Activated naive CD8-positive, alpha-beta T cell treated with anti-CD3 and anti-CD28 coated beads for 36 hours (primary cell): ENCODE data around the gene DIRAS1. TPM values are rescaled to one million over a fixed set of nuclear protein-coding genes. Genes with fewer than 3 reads are reported as not detected.
"Not testable (repeated sequence)": the region's sequence is repeated elsewhere in the genome, so short reads cannot be mapped to it uniquely, and the experiment has no call there.

Experiments used
- DNase-seq: peaks from one replicate; pipeline ENCODE4 v3.0.0; 2021
- H3K27ac Mint-ChIP-seq: one replicate; pipeline ENCODE4 v1.8.0; 2022; ENCODE audit warnings: mild to moderate bottlenecking, moderate library complexity, mixed read lengths
- H3K27me3 Mint-ChIP-seq: one replicate; pipeline ENCODE4 v1.8.0; 2022; ENCODE audit warnings: mild to moderate bottlenecking, mixed read lengths
- H3K36me3 Mint-ChIP-seq: one replicate; pipeline ENCODE4 v1.8.0; 2021; ENCODE audit warnings: mild to moderate bottlenecking, mixed read lengths
- H3K4me1 Mint-ChIP-seq: one replicate; pipeline ENCODE4 v1.8.0; 2021; ENCODE audit warnings: mixed read lengths
- H3K4me3 Mint-ChIP-seq: one replicate; pipeline ENCODE4 v1.8.0; 2022; ENCODE audit warnings: mild to moderate bottlenecking, moderate library complexity, mixed read lengths
- H3K9me3 Mint-ChIP-seq: one replicate; pipeline ENCODE4 v1.8.0; 2022; ENCODE audit warnings: mixed read lengths
- total RNA-seq, 2 experiments: library from RNA; stranded (reverse); gene quantifications; one replicate each; pipeline ENCODE4 v1.2.3, GENCODE V29; 2021

DIRAS1 gene
- total RNA-seq, 2 experiments from 2014 or later = 0.16 TPM; not detected in 1

GRCh38 chr19:2686360-2686759 is 34.8 kb downstream of the DIRAS1 start:
- H3K36me3 Mint-ChIP-seq = no peaks in the 10 kb centered on the region
- no peak overlapping the region for H3K4me3 Mint-ChIP-seq
- H3K27ac Mint-ChIP-seq = no peak overlapping the region

GRCh38 chr19:2685204-2685704 is 35.9 kb downstream of the DIRAS1 start:
- no peaks in the 10 kb centered on the region for H3K36me3 Mint-ChIP-seq
- no peak overlapping the region for H3K27ac Mint-ChIP-seq
- no peak for DNase-seq
- no peak overlapping the region for H3K4me3 Mint-ChIP-seq
- no peaks in the 10 kb centered on the region for H3K4me1 Mint-ChIP-seq
- no peaks in the 10 kb centered on the region for H3K27me3 Mint-ChIP-seq
- H3K9me3 Mint-ChIP-seq = no peaks in the 10 kb centered on the region

More at GRCh38 chr19:2686360-2686759, 34.8 kb downstream of the DIRAS1 start:
- H3K9me3 Mint-ChIP-seq = no peaks in the 10 kb centered on the region
- H3K4me1 Mint-ChIP-seq = no peaks in the 10 kb centered on the region
- no peak for DNase-seq
- H3K27me3 Mint-ChIP-seq = no peaks in the 10 kb centered on the region

- DNase-seq = no peak
- H3K4me3 Mint-ChIP-seq = no peak overlapping the region
- H3K9me3 Mint-ChIP-seq = no peaks in the 10 kb centered on the region
- H3K27ac Mint-ChIP-seq = no peak overlapping the region
- no peaks in the 10 kb centered on the region for H3K36me3 Mint-ChIP-seq
- H3K27me3 Mint-ChIP-seq = no peaks in the 10 kb centered on the region
- no peaks in the 10 kb centered on the region for H3K4me1 Mint-ChIP-seq
Measured at GRCh38 chr19:2683430-2684003, 37.7 kb downstream of the DIRAS1 start.

GRCh38 chr19:2680808-2681207 is 40.4 kb downstream of the DIRAS1 start:
- H3K4me1 Mint-ChIP-seq = no peaks in the 10 kb centered on the region
- H3K27me3 Mint-ChIP-seq = no peaks in the 10 kb centered on the region
- H3K4me3 Mint-ChIP-seq = no peak overlapping the region
- H3K27ac Mint-ChIP-seq = no peak overlapping the region
- DNase-seq = no peak
- H3K36me3 Mint-ChIP-seq = peaks cover 4% of the 10 kb centered on the region
- no peaks in the 10 kb centered on the region for H3K9me3 Mint-ChIP-seq

GRCh38 chr19:2679439-2679838 is 41.7 kb downstream of the DIRAS1 start:
- H3K9me3 Mint-ChIP-seq = no peaks in the 10 kb centered on the region

GRCh38 chr19:2678948-2679347 is 42.2 kb downstream of the DIRAS1 start:
- H3K27me3 Mint-ChIP-seq, H3K9me3 Mint-ChIP-seq, H3K27ac Mint-ChIP-seq, H3K4me3 Mint-ChIP-seq, H3K4me1 Mint-ChIP-seq, DNase-seq, H3K36me3 Mint-ChIP-seq: not testable (repeated sequence)

More at GRCh38 chr19:2679439-2679838, 41.7 kb downstream of the DIRAS1 start:
- no peaks in the 10 kb centered on the region for H3K27me3 Mint-ChIP-seq
- H3K36me3 Mint-ChIP-seq = peaks cover 4% of the 10 kb centered on the region
- DNase-seq = no peak
- H3K4me1 Mint-ChIP-seq = no peaks in the 10 kb centered on the region
- H3K4me3 Mint-ChIP-seq = no peak overlapping the region
- no peak overlapping the region for H3K27ac Mint-ChIP-seq

- Mint-ChIP-seq H3K9me3 (no peaks in the 10 kb centered on the region), H3K4me1 (no peaks in the 10 kb centered on the region), H3K36me3 (peaks cover 4% of the 10 kb centered on the region), H3K27ac (no peak overlapping the region), H3K4me3 (no peak overlapping the region), H3K27me3 (no peaks in the 10 kb centered on the region)
- no peak for DNase-seq
Measured at GRCh38 chr19:2678044-2678671, 43.0 kb downstream of the DIRAS1 start.

- DNase-seq = no peak
- H3K4me1 Mint-ChIP-seq = no peaks in the 10 kb centered on the region
- H3K36me3 Mint-ChIP-seq = peaks cover 4% of the 10 kb centered on the region
- no peaks in the 10 kb centered on the region for H3K27me3 Mint-ChIP-seq
- no peaks in the 10 kb centered on the region for H3K9me3 Mint-ChIP-seq
- no peak overlapping the region for H3K27ac Mint-ChIP-seq
- no peak overlapping the region for H3K4me3 Mint-ChIP-seq
Measured at GRCh38 chr19:2676823-2677222, 44.3 kb downstream of the DIRAS1 start.

GRCh38 chr19:2675892-2676291 is 45.3 kb downstream of the DIRAS1 start:
- no peak overlapping the region for H3K4me3 Mint-ChIP-seq

GRCh38 chr19:2670217-2670616 is 51.0 kb downstream of the DIRAS1 start:
- Mint-ChIP-seq H3K27ac (no peak overlapping the region), H3K4me1 (peaks cover 2% of the 10 kb centered on the region), H3K36me3 (no peaks in the 10 kb centered on the region), H3K9me3 (no peaks in the 10 kb centered on the region), H3K4me3 (no peak overlapping the region), H3K27me3 (no peaks in the 10 kb centered on the region)
- DNase-seq = no peak

More at GRCh38 chr19:2675892-2676291, 45.3 kb downstream of the DIRAS1 start:
- no peaks in the 10 kb centered on the region for H3K9me3 Mint-ChIP-seq
- H3K4me1 Mint-ChIP-seq = no peaks in the 10 kb centered on the region
- no peaks in the 10 kb centered on the region for H3K27me3 Mint-ChIP-seq
- H3K36me3 Mint-ChIP-seq = peaks cover 4% of the 10 kb centered on the region
- DNase-seq = no peak
- no peak overlapping the region for H3K27ac Mint-ChIP-seq

- Mint-ChIP-seq H3K4me3 (no peak overlapping the region), H3K4me1 (peaks cover 2% of the 10 kb centered on the region), H3K9me3 (peaks cover under 1% of the 10 kb centered on the region), H3K36me3 (no peaks in the 10 kb centered on the region), H3K27me3 (no peaks in the 10 kb centered on the region), H3K27ac (no peak overlapping the region)
- DNase-seq = no peak
Measured at GRCh38 chr19:2668175-2668763, 52.9 kb downstream of the DIRAS1 start.

GRCh38 chr19:2667349-2667748 is 53.8 kb downstream of the DIRAS1 start:
- H3K27me3 Mint-ChIP-seq, DNase-seq, H3K36me3 Mint-ChIP-seq, H3K4me1 Mint-ChIP-seq, H3K4me3 Mint-ChIP-seq, H3K9me3 Mint-ChIP-seq, H3K27ac Mint-ChIP-seq: not testable (repeated sequence)

GRCh38 chr19:2666344-2666994 is 54.7 kb downstream of the DIRAS1 start:
- Mint-ChIP-seq H3K9me3 (peaks cover 2% of the 10 kb centered on the region), H3K4me3 (no peak overlapping the region), H3K27me3 (no peaks in the 10 kb centered on the region), H3K36me3 (no peaks in the 10 kb centered on the region), H3K27ac (no peak overlapping the region), H3K4me1 (peaks cover 2% of the 10 kb centered on the region)
- DNase-seq = no peak

GRCh38 chr19:2665103-2665502 is 56.1 kb downstream of the DIRAS1 start:
- Mint-ChIP-seq H3K4me1 (peaks cover 2% of the 10 kb centered on the region), H3K9me3 (peaks cover 2% of the 10 kb centered on the region), H3K27me3 (no peaks in the 10 kb centered on the region), H3K27ac (no peak overlapping the region), H3K36me3 (no peaks in the 10 kb centered on the region), H3K4me3 (no peak overlapping the region)
- no peak for DNase-seq
